Stomach (tissue), 4 donors: Measurements from ENCODE around the gene PANK4.

ENCODE experiments used
- EP300 ChIP-seq: sonication (generic); formaldehyde crosslinking; IDR thresholded peaks from one replicate; pipeline ENCODE4 v1.6.1; 2017; ENCODE audit warnings: antibody characterized with exemption
- TF ChIP-seq, protein P1 (sequence below), 7 experiments: fragments of 450-650 bp in 4 of 7; fragments of 200-600 bp in 3 of 7; sonication (generic) in 3 of 7; IDR thresholded peaks; one replicate each; pipeline ENCODE4 v1.5.1; 2016 to 2019; ENCODE audit warnings: antibody characterized with exemption in 7 of 7, control low read depth in 2 of 7, mild to moderate bottlenecking in 1 of 7

DNA sequence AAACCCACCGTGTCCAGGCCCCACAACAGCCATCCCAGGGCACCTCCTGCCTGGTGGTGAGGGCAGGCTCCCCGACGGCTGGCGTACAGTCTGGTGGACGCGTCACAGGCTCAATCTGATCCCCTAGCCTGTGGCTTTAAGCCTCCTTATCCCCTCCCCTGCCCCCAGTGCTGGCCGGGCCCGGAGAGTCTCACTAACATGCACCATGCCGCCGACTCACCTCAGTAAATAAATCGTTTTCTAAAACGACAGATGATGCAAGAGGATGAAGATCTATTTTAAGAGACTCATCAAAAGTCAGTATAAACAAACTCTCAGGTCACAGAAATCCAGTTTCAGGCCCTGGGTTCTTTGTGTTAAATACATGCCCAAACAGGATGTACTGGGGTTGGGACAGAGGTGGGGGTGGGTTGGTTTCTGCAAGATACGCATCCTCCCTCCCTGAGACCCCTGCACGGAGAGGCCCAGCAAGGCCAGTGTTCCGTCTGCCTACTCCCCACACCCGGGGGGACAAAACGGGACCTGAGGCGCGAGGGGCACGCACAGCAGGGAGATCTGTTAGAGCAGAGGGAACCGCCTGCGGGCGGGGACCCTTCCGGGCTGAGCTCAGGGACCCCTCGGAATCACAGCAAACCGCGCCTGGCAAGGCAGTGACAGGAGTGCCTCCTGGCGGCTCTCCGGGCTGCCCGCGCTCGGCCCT is 3.1 kb downstream of the PANK4 start:
- TF ChIP-seq, protein P1, sequence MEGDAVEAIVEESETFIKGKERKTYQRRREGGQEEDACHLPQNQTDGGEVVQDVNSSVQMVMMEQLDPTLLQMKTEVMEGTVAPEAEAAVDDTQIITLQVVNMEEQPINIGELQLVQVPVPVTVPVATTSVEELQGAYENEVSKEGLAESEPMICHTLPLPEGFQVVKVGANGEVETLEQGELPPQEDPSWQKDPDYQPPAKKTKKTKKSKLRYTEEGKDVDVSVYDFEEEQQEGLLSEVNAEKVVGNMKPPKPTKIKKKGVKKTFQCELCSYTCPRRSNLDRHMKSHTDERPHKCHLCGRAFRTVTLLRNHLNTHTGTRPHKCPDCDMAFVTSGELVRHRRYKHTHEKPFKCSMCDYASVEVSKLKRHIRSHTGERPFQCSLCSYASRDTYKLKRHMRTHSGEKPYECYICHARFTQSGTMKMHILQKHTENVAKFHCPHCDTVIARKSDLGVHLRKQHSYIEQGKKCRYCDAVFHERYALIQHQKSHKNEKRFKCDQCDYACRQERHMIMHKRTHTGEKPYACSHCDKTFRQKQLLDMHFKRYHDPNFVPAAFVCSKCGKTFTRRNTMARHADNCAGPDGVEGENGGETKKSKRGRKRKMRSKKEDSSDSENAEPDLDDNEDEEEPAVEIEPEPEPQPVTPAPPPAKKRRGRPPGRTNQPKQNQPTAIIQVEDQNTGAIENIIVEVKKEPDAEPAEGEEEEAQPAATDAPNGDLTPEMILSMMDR (IDR thresholded peaks at IDR 0.05) = no peak
- no peak for TF ChIP-seq EP300
